ENCODE results near the gene UMOD. TPM values are rescaled to one million over a fixed set of nuclear protein-coding genes. Genes with fewer than 3 reads are reported as not detected.

UMOD gene
- total and polyA plus RNA-seq, 4 donors: not detected

DNA sequence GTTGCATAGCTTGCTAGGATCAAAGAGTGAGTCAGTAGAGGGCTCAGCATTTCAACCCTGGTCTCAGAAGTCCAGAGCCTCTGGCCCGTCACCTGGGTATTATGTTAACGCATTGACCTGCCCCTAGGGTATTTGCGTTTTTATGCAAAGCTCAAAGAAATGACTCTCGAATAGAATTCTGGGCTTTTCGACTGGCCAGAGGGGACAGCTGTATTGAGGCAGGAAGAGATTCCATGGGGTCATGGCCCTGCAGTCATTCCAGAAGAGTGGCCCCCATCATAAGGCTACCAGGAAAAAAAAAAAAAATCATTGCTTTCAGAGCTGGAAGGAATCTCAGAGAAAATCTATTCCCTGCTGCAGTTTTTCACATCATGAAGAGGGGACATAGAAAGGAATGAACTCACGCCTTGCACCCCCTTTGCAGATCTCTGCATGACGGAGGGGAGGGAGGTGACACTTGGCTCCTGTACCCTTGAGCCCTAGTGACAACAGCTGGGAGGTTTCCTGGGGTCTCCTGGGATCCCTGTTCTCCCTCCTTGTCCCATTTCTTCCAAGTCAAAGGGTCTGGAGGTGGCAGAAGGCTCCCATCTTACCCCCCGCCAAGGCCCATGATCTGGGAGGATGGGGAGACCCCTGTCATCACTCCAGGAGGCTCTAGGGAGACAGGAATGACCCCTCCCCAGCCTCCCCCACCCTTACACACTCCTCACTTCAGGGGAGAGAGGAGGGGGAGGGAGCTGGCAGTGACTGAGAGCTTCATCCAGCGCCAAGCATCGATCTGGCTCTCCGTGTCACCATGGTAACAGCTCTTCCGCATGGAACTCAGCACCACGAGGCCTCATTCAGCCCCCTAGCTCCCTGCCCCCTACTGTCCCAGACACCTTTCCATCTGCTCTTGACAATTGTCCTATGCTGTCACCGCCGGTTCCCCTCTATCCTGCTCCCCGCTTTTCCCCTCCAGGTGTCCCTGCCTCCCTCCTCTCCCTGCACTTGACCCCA is 61.0 kb downstream of the UMOD start (continued):
- TF ChIP-seq GABPA (IDR thresholded peaks at IDR 0.05 in 1 of 2, conservative IDR thresholded peaks at IDR 0.05 in 1 of 2): no peak
- TF ChIP-seq HNF4G (IDR thresholded peaks at IDR 0.05): no peak

DNA sequence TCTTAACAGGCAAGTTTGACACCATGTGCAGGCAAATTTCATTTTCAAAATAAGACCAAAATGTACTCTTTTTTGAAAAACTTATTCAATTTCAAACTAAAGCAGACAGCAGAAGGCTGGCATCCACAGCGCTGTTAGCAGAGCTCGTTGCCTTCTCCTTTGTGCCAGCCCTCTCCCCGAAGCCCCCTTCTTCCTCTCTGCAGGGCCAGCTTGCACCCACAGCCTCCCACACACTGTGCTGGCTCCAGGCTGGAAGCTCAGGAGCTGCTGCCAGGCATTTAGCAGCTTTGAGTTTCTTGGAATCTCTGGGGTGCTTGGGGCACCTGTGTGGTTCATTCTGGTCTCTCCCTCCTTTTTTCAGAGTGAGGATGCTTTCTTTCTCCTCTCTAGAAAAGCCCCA is 62.9 kb downstream of the UMOD start:
- no peaks in the 10 kb centered on the region for H3K4me1 ChIP-seq (ENCODE audit: control insufficient read depth in 4 of 4, insufficient read depth in 4 of 4, low read length in 3 of 4)
- no peaks in the 10 kb centered on the region for H3K36me3 ChIP-seq (ENCODE audit: control insufficient read depth in 4 of 4, insufficient read depth in 3 of 4, low read depth in 1 of 4, low read length in 3 of 4)
- TF ChIP-seq YY1 (IDR thresholded peaks at IDR 0.05) (no peak), HNF4A (conservative IDR thresholded peaks at IDR 0.05) (no peak), JUND (IDR thresholded peaks at IDR 0.05) (no peak), RXRA (IDR thresholded peaks at IDR 0.05) (no peak), GABPA (IDR thresholded peaks at IDR 0.05 in 1 of 2, conservative IDR thresholded peaks at IDR 0.05 in 1 of 2) (no peak), RAD21 (IDR thresholded peaks at IDR 0.05) (no peak)
- TF ChIP-seq, protein P1, sequence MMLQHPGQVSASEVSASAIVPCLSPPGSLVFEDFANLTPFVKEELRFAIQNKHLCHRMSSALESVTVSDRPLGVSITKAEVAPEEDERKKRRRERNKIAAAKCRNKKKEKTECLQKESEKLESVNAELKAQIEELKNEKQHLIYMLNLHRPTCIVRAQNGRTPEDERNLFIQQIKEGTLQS (IDR thresholded peaks at IDR 0.05): no peak
- TF ChIP-seq, protein P2, sequence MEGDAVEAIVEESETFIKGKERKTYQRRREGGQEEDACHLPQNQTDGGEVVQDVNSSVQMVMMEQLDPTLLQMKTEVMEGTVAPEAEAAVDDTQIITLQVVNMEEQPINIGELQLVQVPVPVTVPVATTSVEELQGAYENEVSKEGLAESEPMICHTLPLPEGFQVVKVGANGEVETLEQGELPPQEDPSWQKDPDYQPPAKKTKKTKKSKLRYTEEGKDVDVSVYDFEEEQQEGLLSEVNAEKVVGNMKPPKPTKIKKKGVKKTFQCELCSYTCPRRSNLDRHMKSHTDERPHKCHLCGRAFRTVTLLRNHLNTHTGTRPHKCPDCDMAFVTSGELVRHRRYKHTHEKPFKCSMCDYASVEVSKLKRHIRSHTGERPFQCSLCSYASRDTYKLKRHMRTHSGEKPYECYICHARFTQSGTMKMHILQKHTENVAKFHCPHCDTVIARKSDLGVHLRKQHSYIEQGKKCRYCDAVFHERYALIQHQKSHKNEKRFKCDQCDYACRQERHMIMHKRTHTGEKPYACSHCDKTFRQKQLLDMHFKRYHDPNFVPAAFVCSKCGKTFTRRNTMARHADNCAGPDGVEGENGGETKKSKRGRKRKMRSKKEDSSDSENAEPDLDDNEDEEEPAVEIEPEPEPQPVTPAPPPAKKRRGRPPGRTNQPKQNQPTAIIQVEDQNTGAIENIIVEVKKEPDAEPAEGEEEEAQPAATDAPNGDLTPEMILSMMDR (IDR thresholded peaks at IDR 0.05; ENCODE audit: low read depth, low read length, missing input control): no peak
- TF ChIP-seq, protein P3, sequence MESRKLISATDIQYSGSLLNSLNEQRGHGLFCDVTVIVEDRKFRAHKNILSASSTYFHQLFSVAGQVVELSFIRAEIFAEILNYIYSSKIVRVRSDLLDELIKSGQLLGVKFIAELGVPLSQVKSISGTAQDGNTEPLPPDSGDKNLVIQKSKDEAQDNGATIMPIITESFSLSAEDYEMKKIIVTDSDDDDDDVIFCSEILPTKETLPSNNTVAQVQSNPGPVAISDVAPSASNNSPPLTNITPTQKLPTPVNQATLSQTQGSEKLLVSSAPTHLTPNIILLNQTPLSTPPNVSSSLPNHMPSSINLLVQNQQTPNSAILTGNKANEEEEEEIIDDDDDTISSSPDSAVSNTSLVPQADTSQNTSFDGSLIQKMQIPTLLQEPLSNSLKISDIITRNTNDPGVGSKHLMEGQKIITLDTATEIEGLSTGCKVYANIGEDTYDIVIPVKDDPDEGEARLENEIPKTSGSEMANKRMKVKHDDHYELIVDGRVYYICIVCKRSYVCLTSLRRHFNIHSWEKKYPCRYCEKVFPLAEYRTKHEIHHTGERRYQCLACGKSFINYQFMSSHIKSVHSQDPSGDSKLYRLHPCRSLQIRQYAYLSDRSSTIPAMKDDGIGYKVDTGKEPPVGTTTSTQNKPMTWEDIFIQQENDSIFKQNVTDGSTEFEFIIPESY (IDR thresholded peaks at IDR 0.05): no peak
- H3K4me3 ChIP-seq (ENCODE audit: low read depth in 1 of 3, low read length in 3 of 3): no peak overlapping the region
- no peaks in the 10 kb centered on the region for H3K9me3 ChIP-seq (ENCODE audit: control insufficient read depth in 4 of 4, low read length in 3 of 4)
- WGBS: 73% methylated on average over 3 of the region's 3 CpGs
- DNase-seq (ENCODE audit: low spot score): no peak
- peaks cover 0 to 7% (median 0%) of the 10 kb centered on the region in 4 donors for H3K27me3 ChIP-seq (ENCODE audit: control insufficient read depth in 4 of 4, insufficient read depth in 4 of 4, low read length in 3 of 4)
- no peak overlapping the region for H3K9ac ChIP-seq (ENCODE audit: low read depth in 1 of 2, low read length in 2 of 2)
- H3K27ac ChIP-seq (ENCODE audit: low read depth in 1 of 2, low read length in 2 of 2): no peak overlapping the region

DNA sequence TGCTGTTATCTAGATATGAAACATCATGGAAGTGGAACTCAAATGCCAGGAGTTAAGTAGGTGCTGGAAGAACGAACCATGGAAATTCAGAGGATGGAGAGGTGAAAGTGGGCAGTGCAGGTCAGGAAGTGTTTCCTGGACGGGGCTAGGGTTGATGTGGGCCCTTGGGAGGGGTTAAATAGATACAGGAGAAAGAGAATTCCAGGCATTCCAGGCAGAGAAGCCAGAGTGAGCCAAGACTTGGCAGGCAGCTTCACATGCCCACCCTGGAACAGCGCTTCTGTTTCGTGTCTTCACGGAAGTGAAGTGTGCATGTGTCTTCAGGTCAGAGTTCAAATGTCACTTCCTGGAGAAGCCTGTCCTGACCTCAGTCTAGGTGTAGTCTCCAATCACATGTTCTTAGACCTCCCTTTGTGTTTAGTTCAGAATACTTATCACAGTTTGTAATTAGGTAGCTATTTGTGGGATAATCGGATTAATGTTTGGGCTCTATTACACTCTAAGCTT is 66.5 kb downstream of the UMOD start:
- H3K27me3 ChIP-seq (ENCODE audit: control insufficient read depth in 4 of 4, insufficient read depth in 4 of 4, low read length in 3 of 4): peaks cover 0 to 4% (median 0%) of the 10 kb centered on the region in 4 donors
- 46% methylated on average over 6 of the region's 6 CpGs for WGBS
- TF ChIP-seq, protein P4, sequence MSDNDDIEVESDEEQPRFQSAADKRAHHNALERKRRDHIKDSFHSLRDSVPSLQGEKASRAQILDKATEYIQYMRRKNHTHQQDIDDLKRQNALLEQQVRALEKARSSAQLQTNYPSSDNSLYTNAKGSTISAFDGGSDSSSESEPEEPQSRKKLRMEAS (IDR thresholded peaks at IDR 0.05): no peak
- no peak for TF ChIP-seq HNF4G (IDR thresholded peaks at IDR 0.05)
- TF ChIP-seq GABPA (IDR thresholded peaks at IDR 0.05 in 1 of 2, conservative IDR thresholded peaks at IDR 0.05 in 1 of 2): no peak
- no peak for TF ChIP-seq RXRA (IDR thresholded peaks at IDR 0.05)
- TF ChIP-seq, protein P5, sequence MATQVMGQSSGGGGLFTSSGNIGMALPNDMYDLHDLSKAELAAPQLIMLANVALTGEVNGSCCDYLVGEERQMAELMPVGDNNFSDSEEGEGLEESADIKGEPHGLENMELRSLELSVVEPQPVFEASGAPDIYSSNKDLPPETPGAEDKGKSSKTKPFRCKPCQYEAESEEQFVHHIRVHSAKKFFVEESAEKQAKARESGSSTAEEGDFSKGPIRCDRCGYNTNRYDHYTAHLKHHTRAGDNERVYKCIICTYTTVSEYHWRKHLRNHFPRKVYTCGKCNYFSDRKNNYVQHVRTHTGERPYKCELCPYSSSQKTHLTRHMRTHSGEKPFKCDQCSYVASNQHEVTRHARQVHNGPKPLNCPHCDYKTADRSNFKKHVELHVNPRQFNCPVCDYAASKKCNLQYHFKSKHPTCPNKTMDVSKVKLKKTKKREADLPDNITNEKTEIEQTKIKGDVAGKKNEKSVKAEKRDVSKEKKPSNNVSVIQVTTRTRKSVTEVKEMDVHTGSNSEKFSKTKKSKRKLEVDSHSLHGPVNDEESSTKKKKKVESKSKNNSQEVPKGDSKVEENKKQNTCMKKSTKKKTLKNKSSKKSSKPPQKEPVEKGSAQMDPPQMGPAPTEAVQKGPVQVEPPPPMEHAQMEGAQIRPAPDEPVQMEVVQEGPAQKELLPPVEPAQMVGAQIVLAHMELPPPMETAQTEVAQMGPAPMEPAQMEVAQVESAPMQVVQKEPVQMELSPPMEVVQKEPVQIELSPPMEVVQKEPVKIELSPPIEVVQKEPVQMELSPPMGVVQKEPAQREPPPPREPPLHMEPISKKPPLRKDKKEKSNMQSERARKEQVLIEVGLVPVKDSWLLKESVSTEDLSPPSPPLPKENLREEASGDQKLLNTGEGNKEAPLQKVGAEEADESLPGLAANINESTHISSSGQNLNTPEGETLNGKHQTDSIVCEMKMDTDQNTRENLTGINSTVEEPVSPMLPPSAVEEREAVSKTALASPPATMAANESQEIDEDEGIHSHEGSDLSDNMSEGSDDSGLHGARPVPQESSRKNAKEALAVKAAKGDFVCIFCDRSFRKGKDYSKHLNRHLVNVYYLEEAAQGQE (IDR thresholded peaks at IDR 0.05): no peak
- TF ChIP-seq SP1 (IDR thresholded peaks at IDR 0.05): no peak
- TF ChIP-seq, protein P1 (IDR thresholded peaks at IDR 0.05): no peak
- TF ChIP-seq HNF4A (conservative IDR thresholded peaks at IDR 0.05): no peak
- TF ChIP-seq NR2F2 (IDR thresholded peaks at IDR 0.05): no peak
- no peak overlapping the region for H3K9ac ChIP-seq (ENCODE audit: low read depth in 1 of 2, low read length in 2 of 2)
- no peak for DNase-seq (ENCODE audit: low spot score)
- H3K9me3 ChIP-seq (ENCODE audit: control insufficient read depth in 4 of 4, low read length in 3 of 4): peaks cover 0 to under 1% (median 0%) of the 10 kb centered on the region in 4 donors
- H3K4me1 ChIP-seq (ENCODE audit: control insufficient read depth in 4 of 4, insufficient read depth in 4 of 4, low read length in 3 of 4): no peaks in the 10 kb centered on the region
- no peak overlapping the region for H3K27ac ChIP-seq (ENCODE audit: low read depth in 1 of 2, low read length in 2 of 2)
- H3K36me3 ChIP-seq (ENCODE audit: control insufficient read depth in 4 of 4, insufficient read depth in 3 of 4, low read depth in 1 of 4, low read length in 3 of 4): no peaks in the 10 kb centered on the region
- H3K4me3 ChIP-seq (ENCODE audit: low read depth in 1 of 3, low read length in 3 of 3): no peak overlapping the region

Data from liver (tissue), 9 donors.